ENCODE results near the gene MTUS2.
A peak's percentile ranks its signal among the peaks of the same experiment; 100 is the strongest.

Gene MTUS2

GRCh38 chr13:29508130-29508875 lies 688.2 kb downstream of the MTUS2 start:
- peak; percentile 92 for DNase-seq (ENCODE audit: low read depth)

DNA sequence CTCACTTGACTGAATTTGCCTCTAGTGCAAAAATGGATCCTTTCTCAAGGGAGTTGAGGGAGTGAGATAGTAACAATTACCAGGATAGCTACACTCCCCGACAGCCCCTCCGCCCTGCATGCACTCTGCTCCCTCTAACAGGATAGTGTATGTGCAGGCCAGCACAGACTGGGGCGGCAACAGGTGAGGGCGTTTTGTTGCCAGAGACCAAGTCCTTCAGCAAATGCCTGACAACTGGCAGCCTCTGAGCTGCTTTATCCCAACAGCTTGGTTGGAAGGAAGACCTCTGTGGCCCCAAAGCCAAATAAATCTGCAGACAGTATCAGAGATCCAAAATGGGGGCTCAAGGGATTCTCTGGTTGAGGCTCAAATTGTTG lies 688.7 kb downstream of the MTUS2 start:
- no peak for DNase-seq (ENCODE audit: low read depth)

DNA sequence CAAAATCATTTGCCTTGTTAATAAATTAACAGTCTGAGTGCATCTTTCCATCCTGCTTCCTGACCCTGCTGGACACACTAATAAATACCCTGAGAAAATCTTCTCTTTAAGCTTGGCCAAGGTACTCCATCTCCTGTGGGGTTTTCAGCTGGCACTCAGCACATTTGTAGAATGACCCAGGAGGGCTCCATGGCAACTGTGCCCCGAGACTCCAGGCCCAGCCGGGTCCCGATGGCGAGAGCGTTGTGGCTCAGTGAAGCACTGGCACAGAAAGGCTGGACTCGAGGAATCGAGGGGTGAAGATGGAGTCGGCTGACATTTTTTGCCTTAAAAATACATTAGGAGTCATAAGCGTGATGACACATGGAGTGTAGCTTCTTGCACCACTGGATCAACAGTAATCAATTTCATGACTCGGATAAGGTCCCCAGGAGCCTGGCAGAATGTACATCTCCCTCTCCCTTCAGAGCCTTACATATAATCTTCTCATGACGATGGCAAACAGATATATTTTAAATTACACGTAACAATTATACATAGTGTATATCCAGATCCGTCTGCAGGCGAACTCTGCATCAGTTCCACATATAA lies 690.0 kb downstream of the MTUS2 start:
- peak; percentile 10 for DNase-seq (ENCODE audit: low read depth)

DNA sequence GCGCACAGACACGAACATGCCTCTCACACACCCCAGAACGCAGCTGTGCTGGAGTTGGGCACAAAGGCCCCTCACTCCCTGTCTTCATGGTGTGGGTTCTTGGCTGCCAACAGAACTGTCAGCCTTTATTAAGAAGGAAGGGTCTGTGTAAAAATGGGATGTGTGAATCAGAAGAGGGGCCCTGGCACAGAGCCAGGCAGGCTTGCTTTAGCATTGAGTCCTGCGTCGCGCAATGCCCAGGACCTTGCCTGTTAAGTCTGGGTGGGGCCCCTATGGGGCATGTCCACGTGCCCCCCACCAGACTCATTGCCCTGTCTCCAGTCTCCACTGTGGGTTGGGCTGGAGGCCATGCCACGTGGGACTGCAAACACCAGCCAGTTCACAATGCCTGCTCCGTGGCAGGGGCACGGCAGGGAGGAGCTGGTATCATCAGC lies 690.5 kb downstream of the MTUS2 start:
- no peak for DNase-seq (ENCODE audit: low read depth)

- DNase-seq (ENCODE audit: low read depth): no peak
Measured at GRCh38 chr13:29511106-29511796, 691.1 kb downstream of the MTUS2 start.

GRCh38 chr13:29511980-29512379 lies 691.8 kb downstream of the MTUS2 start:
- DNase-seq (ENCODE audit: low read depth): no peak

DNA sequence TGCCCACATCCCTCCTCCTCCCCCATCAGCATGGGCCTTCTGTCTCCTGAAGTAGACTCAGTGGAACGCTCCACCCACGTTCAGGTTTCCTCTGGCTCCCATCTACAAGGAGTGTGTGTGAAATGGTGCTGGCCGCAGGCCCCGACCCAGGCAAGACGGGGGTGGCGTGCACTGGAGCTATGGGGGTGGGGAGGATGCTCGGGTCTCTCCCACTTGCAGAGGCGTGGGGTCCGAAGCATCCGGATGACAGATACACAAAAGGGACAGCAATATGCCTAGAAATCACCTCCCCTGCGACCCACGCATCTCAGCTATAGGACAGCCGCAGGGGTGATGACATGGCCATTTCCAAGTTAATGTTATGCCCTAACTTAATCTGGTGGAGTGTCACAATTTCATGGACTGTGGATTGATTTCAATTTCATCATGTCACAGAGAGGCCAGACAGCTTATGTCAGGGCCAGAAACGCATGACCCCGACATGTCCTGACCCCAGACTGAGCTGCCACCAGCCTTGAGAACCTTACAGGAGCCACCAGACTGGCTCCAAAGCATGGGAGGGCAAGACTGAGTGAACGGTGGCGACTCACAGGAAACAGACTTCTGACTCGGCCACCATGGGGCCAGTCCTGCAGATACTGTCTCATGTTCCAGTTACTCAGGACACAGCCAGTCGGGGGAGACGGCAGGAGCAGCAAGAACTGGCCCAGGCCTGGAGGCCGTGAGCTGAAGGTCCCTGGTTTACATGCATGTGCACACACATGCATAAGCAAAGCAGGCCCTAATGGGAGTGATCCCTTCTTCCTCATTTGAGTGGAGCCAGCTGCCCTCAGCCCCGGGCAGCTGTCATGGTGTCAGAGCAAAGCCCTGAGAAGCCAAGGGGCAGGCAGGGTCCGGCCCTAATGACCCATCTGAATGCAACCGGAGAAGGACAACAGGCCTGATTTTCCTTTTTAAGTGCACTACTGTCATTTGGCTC lies 693.2 kb downstream of the MTUS2 start:
- no peak for DNase-seq (ENCODE audit: low read depth)

DNA sequence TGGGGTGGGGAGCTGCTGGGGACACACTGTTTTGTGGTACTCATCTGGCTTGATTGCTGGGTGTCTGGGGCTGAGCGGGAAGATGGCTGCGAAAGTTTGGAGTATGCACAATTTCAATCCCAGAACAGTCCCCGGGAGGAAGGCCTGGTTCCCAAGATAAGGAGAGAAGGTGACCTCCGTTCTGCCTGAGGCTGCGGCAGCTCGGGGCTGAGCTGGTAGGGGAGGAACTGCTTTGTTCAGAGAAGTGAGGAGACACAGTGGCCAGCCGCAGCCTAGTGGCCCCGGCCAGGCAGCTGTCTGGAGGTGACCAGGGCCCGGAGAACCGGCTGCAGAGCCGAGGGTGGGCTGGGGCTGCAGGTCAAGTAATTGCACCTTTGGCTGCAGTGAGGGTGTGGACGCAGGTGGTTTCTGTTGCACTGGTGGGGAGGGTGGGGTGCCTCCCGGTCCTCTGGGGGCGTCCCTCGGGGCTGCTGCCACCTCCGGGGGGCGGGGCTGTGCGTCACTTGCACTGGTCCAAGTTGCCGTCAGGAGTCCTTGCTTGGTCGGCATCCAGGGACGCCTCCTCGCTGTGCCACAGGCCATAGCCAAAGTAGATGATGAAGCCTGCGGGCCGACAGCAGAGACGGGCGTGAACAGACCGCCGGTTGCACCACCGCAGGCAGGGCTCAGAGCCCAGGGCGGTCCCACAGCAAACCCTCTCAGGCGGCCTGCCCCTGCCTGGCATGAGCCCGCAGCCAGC lies 694.0 kb downstream of the MTUS2 start:
- no peak for DNase-seq (ENCODE audit: low read depth)

DNA sequence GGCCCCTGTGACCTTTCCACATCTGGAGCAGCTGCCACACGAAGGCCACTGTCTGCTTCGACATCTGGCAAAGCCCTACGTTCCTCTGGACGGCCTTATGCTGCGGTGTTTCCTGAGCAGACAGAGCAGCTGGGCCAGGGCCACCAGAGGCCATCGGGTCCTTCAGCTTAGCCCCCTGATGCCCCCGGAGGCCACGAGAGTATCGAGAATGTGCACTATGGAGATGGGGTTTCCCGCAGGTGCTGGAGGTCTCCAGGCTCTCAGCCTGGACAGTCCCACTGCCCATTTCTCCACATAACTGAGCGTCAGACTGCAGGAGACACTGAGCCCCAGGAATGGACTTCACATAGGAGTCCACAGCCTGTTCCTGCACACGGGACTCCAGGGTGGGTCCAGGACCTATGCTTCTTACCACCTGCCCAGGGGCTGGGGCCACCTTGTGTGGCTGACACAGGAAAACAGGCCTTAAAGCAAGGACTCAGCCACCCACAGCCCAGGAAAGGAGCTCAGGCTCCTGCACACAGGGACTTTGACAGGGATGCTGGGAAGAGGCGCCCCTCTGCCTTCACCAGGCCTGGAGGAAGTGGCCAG lies 694.7 kb downstream of the MTUS2 start:
- DNase-seq (ENCODE audit: low read depth): no peak

GRCh38 chr13:29515372-29515771 lies 695.2 kb downstream of the MTUS2 start:
- DNase-seq (ENCODE audit: low read depth): no peak

DNA sequence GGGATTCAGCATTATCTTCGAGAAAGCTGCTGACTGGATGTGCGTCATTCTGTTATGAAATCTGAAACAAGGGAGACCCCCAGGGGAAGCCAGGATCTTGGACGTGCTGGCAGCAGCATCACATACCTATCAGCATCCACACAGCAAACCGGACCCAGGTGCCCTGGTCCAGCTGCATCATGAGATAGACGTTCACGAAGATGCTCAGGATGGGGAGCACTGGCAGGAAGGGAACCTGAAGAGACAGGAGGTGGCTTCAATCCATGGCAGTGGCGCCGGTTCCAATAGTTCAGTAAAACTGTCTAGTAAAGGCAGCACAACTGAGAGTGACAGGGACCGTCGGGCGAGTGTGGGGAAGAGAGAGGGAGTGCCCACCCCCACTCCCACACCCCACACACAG lies 695.9 kb downstream of the MTUS2 start:
- no peak for DNase-seq (ENCODE audit: low read depth)

GRCh38 chr13:29516880-29517279 lies 696.7 kb downstream of the MTUS2 start:
- DNase-seq (ENCODE audit: low read depth): no peak

- DNase-seq (ENCODE audit: low read depth): no peak
Measured at GRCh38 chr13:29519921-29520320, 699.8 kb downstream of the MTUS2 start.

DNA sequence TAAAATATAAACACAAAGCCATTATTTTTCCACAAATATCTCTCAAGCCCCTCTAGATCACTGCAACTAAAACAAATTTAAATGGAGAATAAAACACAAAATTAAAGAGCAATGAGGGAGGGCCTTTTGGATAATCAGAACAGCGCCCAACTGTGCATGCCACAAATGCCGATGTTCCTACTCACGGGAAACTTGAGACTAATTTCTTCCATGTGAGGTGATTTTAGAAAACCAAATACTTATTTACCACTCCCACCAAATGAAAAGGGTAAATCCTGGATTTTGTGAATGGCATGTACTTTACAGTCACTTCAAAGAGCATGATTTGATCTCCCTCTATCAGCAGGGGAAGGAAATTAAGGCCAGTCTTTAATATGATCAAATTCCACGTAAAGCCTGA lies 700.5 kb downstream of the MTUS2 start:
- DNase-seq (ENCODE audit: low read depth): peak; percentile 59

- no peak for DNase-seq (ENCODE audit: low read depth)
Measured at GRCh38 chr13:29521336-29521735, 701.2 kb downstream of the MTUS2 start.

DNA sequence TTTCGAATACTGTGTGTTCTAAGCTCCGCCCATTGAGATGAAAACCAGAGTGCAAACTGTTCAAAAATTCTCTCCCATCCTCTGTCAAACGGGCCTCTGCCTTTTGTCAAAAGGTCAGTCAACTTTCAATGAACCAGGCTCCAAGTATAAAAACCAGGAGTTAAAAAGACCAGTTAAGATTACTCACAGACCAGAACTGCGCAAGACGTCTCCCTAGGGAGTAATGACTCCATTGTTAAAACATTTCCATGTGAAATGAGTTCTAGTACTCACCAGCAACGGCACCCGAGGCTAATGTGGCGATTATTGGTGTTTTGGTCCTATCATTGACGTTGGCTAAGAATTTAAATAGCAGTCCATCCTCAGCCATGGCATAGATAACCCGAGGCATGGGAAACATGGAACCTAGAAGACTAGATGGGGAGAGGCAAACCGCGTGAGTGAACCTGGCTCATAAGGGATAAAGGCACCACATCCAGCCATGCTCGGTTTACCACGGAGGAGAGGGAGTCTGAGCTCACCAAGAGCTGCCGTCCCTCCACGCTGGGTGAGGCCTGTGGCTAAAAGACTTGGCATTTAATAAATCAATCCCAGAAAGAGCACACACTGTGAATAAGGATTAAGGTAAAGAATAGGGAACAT lies 702.0 kb downstream of the MTUS2 start:
- peak; percentile 96 for DNase-seq (ENCODE audit: low read depth)

DNA sequence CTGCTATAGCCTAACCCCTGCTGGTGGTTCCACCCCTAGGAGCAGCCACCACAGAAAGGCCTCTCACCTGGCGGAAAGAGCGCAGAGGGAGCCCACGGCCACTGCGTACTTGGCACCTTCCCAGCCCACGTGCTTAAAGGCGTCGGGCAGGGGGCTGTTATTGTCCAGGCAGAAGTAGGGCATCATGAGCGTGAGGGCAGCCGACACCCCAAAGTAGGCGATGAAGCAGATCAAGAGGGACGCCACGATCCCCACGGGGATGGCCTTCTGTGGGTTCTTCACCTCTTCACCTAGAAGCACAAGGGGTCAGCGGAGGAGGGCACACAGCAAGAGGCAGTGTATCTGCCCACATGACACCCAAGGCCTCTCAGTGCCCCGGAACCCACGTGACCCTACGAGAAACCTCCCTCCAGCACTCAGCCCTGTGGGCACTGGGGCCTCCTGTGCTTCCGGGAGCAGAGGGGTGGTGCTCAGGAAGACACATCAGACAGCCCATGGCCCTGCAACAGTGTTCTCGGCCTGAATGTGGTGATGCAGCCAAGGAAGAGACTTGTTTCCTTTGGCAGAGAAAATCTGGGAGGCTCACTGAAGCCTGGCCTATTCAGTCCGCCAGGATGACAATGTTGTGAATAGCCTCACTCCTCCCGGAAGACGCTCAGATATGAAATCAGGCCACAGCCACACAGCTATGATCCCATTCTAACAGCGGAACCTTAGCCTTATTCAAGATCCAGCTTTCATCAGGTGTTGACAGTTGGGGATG lies 703.2 kb downstream of the MTUS2 start:
- no peak for DNase-seq (ENCODE audit: low read depth)

GRCh38 chr13:29524176-29524575 lies 704.0 kb downstream of the MTUS2 start:
- no peak for DNase-seq (ENCODE audit: low read depth)

DNA sequence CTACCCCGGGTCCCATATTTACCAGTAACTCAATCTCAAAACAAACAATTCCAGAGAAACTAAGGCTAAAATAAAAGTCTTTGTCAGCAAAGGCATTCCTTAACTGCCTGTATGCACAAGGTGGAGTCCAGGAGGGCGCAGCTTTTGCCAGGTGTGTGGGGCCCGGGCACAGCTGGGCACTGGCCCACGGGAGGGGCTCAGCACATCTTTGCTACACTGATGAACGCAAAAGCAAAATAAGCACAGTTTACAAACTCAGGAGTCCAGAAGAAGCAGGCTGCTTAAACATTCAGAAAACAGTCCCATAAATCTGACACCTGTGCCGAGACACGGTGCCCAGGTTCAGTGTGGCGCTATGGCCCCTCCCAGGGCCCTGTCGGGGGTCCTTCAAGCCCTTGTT lies 704.5 kb downstream of the MTUS2 start:
- no peak for DNase-seq (ENCODE audit: low read depth)

GRCh38 chr13:29525757-29526156 lies 705.6 kb downstream of the MTUS2 start:
- no peak for DNase-seq (ENCODE audit: low read depth)
